A549 (cell line): ENCODE data around the gene CYB5D1. TPM values are rescaled to one million over a fixed set of nuclear protein-coding genes. Genes with fewer than 3 reads are reported as not detected.

ENCODE experiments used
- ATAC-seq, 2 experiments: fragments of 200-7000 bp in 1 of 2; fragments of >200 bp in 1 of 2; cut with Nextera tagmentation in 1 of 2; cut with Tn5 transposase in 1 of 2; 3 replicates each; pipeline versions ENCODE4 v1.8.0 to v1.9.1; 2018 to 2020; ENCODE audit warnings: mild to moderate bottlenecking in 1 of 2, moderate library complexity in 1 of 2
- CTCF ChIA-PET: fragments of 300-600 bp; sonication (Branson Sonifier 250); formaldehyde crosslinking; extraction: SDS; loops from one replicate; lab custom pipeline; 2021; ENCODE audit warnings: antibody characterized with exemption, inconsistent platforms; lab: Yijun Ruan, JAX
- POLR2A ChIA-PET: fragments of 350-600 bp; formaldehyde crosslinking; extraction: SDS; loops from one replicate; lab custom pipeline; 2021; ENCODE audit warnings: antibody characterized with exemption, inconsistent platforms; lab: Yijun Ruan, JAX
- DNase-seq, 2 experiments: peaks; one replicate each; pipeline versions ENCODE4 v3.0.0 to v3.0.0-alpha.2; 2011 to 2016; ENCODE audit warnings: low read depth in 1 of 2, low spot score in 1 of 2
- FAIRE-seq: peaks from 2 replicates; lab custom pipeline; 2011; peaks lifted over from hg19 to GRCh38; lab: Jason Lieb, UNC
- H3K27ac ChIP-seq, 2 experiments: fragments of >200 bp; sonication (Bioruptor Twin); formaldehyde crosslinking; 3 replicates each; pipeline ENCODE4 v1.5.1; 2016 to 2017
- H3K4me1 ChIP-seq: fragments of >200 bp; sonication (Bioruptor Twin); formaldehyde crosslinking; 3 replicates; pipeline ENCODE4 v1.6.1; 2016
- H3K4me2 ChIP-seq: fragments of >200 bp; sonication (Bioruptor Twin); formaldehyde crosslinking; 3 replicates; pipeline ENCODE4 v1.6.1; 2016
- H3K4me3 ChIP-seq: fragments of >200 bp; sonication (Bioruptor Twin); formaldehyde crosslinking; 3 replicates; pipeline ENCODE4 v1.5.1; 2016
- H3K9me3 ChIP-seq: fragments of >200 bp; sonication (Bioruptor Twin); formaldehyde crosslinking; 3 replicates; pipeline ENCODE4 v1.6.1; 2016
- ATOH8 ChIP-seq: fragments of 250-450 bp; sonication (Bioruptor Pico); IDR thresholded peaks from 2 replicates; pipeline ENCODE4 v1.5.0; 2020; ENCODE audit warnings: low read depth, mild to moderate bottlenecking, moderate library complexity
- CEBPB ChIP-seq, 2 experiments: fragments of >200 bp in 1 of 2; sonication (Bioruptor Twin) in 1 of 2; formaldehyde crosslinking in 1 of 2; IDR thresholded peaks; 2 replicates each; pipeline ENCODE4 v1.6.1; 2012 to 2016
- ESRRA ChIP-seq: fragments of 150-350 bp; IDR thresholded peaks from 2 replicates; pipeline ENCODE4 v1.6.1; 2014; ENCODE audit warnings: mild to moderate bottlenecking, low read length, borderline replicate concordance
- GATA3 ChIP-seq: IDR thresholded peaks from 2 replicates; pipeline ENCODE4 v1.6.1; 2012; ENCODE audit warnings: borderline replicate concordance
- HES2 ChIP-seq: fragments of >200 bp; sonication (Bioruptor Twin); formaldehyde crosslinking; IDR thresholded peaks from 2 replicates; pipeline ENCODE4 v1.6.1; 2016
- HOXA7 ChIP-seq: fragments of 250-450 bp; sonication (Bioruptor Pico); IDR thresholded peaks from 2 replicates; pipeline ENCODE4 v1.5.0; 2020; ENCODE audit warnings: mild to moderate bottlenecking, moderate library complexity
- JUNB ChIP-seq: fragments of >200 bp; sonication (Bioruptor Twin); formaldehyde crosslinking; IDR thresholded peaks from 2 replicates; pipeline ENCODE4 v1.6.1; 2016
- KDM1A ChIP-seq: fragments of 200-600 bp; sonication (generic); IDR thresholded peaks from 2 replicates; pipeline ENCODE4 v1.6.1; 2016; ENCODE audit warnings: low read depth, mild to moderate bottlenecking
- POLR2AphosphoS2 ChIP-seq: conservative IDR thresholded peaks from 2 replicates; pipeline ENCODE4 v1.6.1; 2012; ENCODE audit warnings: low read length, improper control_type of control experiment, inconsistent platforms
- RARB ChIP-seq: fragments of 250-450 bp; sonication (Bioruptor Pico); IDR thresholded peaks from 2 replicates; pipeline ENCODE4 v1.8.0; 2021; ENCODE audit warnings: mild to moderate bottlenecking, moderate library complexity
- RCOR1 ChIP-seq: fragments of 150-350 bp; IDR thresholded peaks from 2 replicates; pipeline ENCODE4 v1.6.1; 2014; ENCODE audit warnings: antibody characterized with exemption, low read length, low read depth
- RFX5 ChIP-seq: fragments of 450-650 bp; IDR thresholded peaks from 2 replicates; pipeline ENCODE4 v1.7.1; 2014; ENCODE audit warnings: antibody characterized with exemption, mild to moderate bottlenecking, moderate library complexity
- SREBF2 ChIP-seq: fragments of 450-650 bp; IDR thresholded peaks from 2 replicates; pipeline ENCODE4 v1.6.1; 2014; ENCODE audit warnings: mild to moderate bottlenecking, moderate library complexity
- TP53 ChIP-seq: fragments of 250-450 bp; sonication (Bioruptor Pico); IDR thresholded peaks from 2 replicates; pipeline ENCODE4 v1.5.0; 2021; ENCODE audit warnings: mild to moderate bottlenecking, moderate library complexity
- USF2 ChIP-seq: fragments of 450-650 bp; IDR thresholded peaks from 2 replicates; pipeline ENCODE4 v1.6.1; 2014; ENCODE audit warnings: antibody characterized with exemption
- ZC3H11A ChIP-seq: fragments of 450-650 bp; IDR thresholded peaks from 2 replicates; pipeline ENCODE4 v1.6.1; 2014; ENCODE audit warnings: antibody characterized with exemption, mild to moderate bottlenecking
- ZFP36 ChIP-seq: fragments of 450-650 bp; IDR thresholded peaks from 2 replicates; pipeline ENCODE4 v1.6.1; 2014; ENCODE audit warnings: borderline replicate concordance; ENCODE audit not compliant: partially characterized antibody
- ZNF302 ChIP-seq: fragments of 250-450 bp; sonication (Bioruptor Pico); IDR thresholded peaks from 2 replicates; pipeline ENCODE4 v1.9.0; 2021; ENCODE audit warnings: inconsistent platforms, mild to moderate bottlenecking, moderate library complexity
- WGBS: methylation state at CpG from one replicate; pipeline ENCODE4 v1.1.6; 2017; ENCODE audit errors: missing lambda C conversion rate; 5-methylcytosine and 5-hydroxymethylcytosine counted together
- polyA plus RNA-seq, 4 experiments: library from polyadenylated mRNA; depleted of rRNA in 3 of 4; stranded (reverse); fragments of >200 nt; fragmentation: RNase III in 1 of 4; extraction: RNeasy Plus Mini Kit Qiagen cat#74134 plus additional on column Dnase treatment in 1 of 4; gene quantifications; 2 replicates in 3 of 4; 3 replicates in 1 of 4; pipeline ENCODE4 v1.2.3, GENCODE V29; 2011 to 2017

CYB5D1 gene
- polyA plus RNA-seq, 2 of the 4 experiments (the other 2 are of a cell fraction), result 20.4 to 28.2 TPM

GRCh38 chr17:7848739-7849129 lies 9.1 kb upstream of the CYB5D1 start:
- no peak overlapping the region for H3K27ac ChIP-seq
- no peak for DNase-seq
- peaks cover 19% of the 10 kb centered on the region; the same call in 2 of the 3 replicates for H3K4me1 ChIP-seq
- no peak for TF ChIP-seq HES2
- H3K4me3 ChIP-seq, result no peak overlapping the region
- no peak overlapping the region for H3K4me2 ChIP-seq
- ChIA-PET CTCF (interaction anchor here (7.7 to 25.1 kb wide), 2 partner anchors 19 to 105 kb away, joined by 77 to 677 read pairs; partner anchors contain the start of gene KDM6B), POLR2A (no interaction called here)
- 91% methylated on average over 14 of the region's 21 CpGs for WGBS
- no peak for FAIRE-seq
- H3K9me3 ChIP-seq, result no peaks in the 10 kb centered on the region
- no peak for ATAC-seq

- POLR2A ChIA-PET, result no interaction called here
- DNase-seq (no peak), ATAC-seq (no peak), FAIRE-seq (no peak)
- Histone ChIP-seq H3K27ac (no peak overlapping the region), H3K4me2 (no peak overlapping the region), H3K4me1 (peaks cover 19% of the 10 kb centered on the region; the same call in 2 of the 3 replicates), H3K9me3 (no peaks in the 10 kb centered on the region), H3K4me3 (no peak overlapping the region)
- WGBS, result 91% methylated on average over 31 of the region's 35 CpGs
- CTCF ChIA-PET, result interaction anchor here (7.7 to 25.1 kb wide), 2 partner anchors 19 to 106 kb away, joined by 77 to 677 read pairs; partner anchors contain the start of gene KDM6B
- TF ChIP-seq KDM1A (no peak), POLR2AphosphoS2 (0 out of 2 replicates have a peak, but pooled peaks have one; percentile 34)
- TF ChIP-seq, all 56 proteins: peak for 1
Measured at GRCh38 chr17:7849130-7849750, 8.6 kb upstream of the CYB5D1 start.

- Histone ChIP-seq H3K4me2 (no peak overlapping the region), H3K27ac (no peak overlapping the region), H3K4me3 (no peak overlapping the region), H3K9me3 (no peaks in the 10 kb centered on the region), H3K4me1 (peaks cover 19% of the 10 kb centered on the region; the same call in 2 of the 3 replicates)
- FAIRE-seq (no peak), DNase-seq (no peak), ATAC-seq (no peak)
- 83% methylated on average over 10 of the region's 12 CpGs for WGBS
- CTCF ChIA-PET, result interaction anchor here (0.6 to 25.1 kb wide), 10 partner anchors 7 to 209 kb away, joined by 3 to 677 read pairs (median 7); partner anchors contain the start of gene KDM6B
- POLR2A ChIA-PET, result interaction anchor here (0.8 to 1.7 kb wide), 2 partner anchors 8 to 14 kb away, joined by 4 to 5 read pairs; no protein-coding TSS in a partner anchor
- TF ChIP-seq RARB (CRISPR knock-in tag) (no peak), ZNF302 (no peak), TP53 (no peak), JUNB (no peak), ZC3H11A (no peak), RCOR1 (no peak), ATOH8 (no peak), HOXA7 (no peak)
- TF ChIP-seq, all 56 proteins: peak for 0
Measured at GRCh38 chr17:7849751-7850504, 7.9 kb upstream of the CYB5D1 start.

GRCh38 chr17:7850701-7851437 lies 6.9 kb upstream of the CYB5D1 start:
- 89% methylated on average over 17 of the region's 17 CpGs for WGBS
- H3K9me3 ChIP-seq, result no peaks in the 10 kb centered on the region
- no peak for FAIRE-seq
- peak overlapping the region; percentile 61 for H3K4me2 ChIP-seq
- TF ChIP-seq GATA3 (no peak), CEBPB (IDR thresholded peaks at IDR 0.05) (no peak), USF2 (no peak), RARB (CRISPR knock-in tag) (no peak), SREBF2 (no peak), RFX5 (no peak), ZNF302 (no peak), ZFP36 (no peak), TP53 (no peak), ESRRA (no peak)
- TF ChIP-seq, all 56 proteins: peak for 0
- ATAC-seq, result peak; percentile 1; a peak in 3 of 6 replicates
- Histone ChIP-seq H3K27ac (no peak overlapping the region), H3K4me1 (peaks cover 17% of the 10 kb centered on the region; the same call in 2 of the 3 replicates), H3K4me3 (no peak overlapping the region)
- no peak for DNase-seq
- POLR2A ChIA-PET, result interaction anchor here (0.5 to 1.7 kb wide), 4 partner anchors 9 to 45 kb away, joined by 3 to 5 read pairs (median 4); partner anchors contain the start of gene KDM6B
- CTCF ChIA-PET, result interaction anchor here (0.6 to 25.1 kb wide), 23 partner anchors 8 to 268 kb away, joined by 3 to 677 read pairs (median 4); partner anchors contain the start of genes CHD3 and KDM6B
